PFSK-1 (cell line): ENCODE data around the gene COQ7.

ENCODE experiments used
- POLR2AphosphoS5 ChIP-seq: IDR thresholded peaks from 2 replicates; pipeline ENCODE4 v1.6.1; 2012; ENCODE audit warnings: low read depth, mild to moderate bottlenecking, control low read depth, low read length, moderate library complexity
- SIN3A ChIP-seq: IDR thresholded peaks from 2 replicates; pipeline ENCODE4 v1.6.1; 2012; ENCODE audit warnings: mild to moderate bottlenecking, low read length, moderate library complexity, borderline replicate concordance; ENCODE audit not compliant: insufficient read depth
- TAF1 ChIP-seq: IDR thresholded peaks from 2 replicates; pipeline ENCODE4 v1.6.1; 2012; ENCODE audit warnings: low read length, control low read depth, borderline replicate concordance; ENCODE audit not compliant: insufficient read depth
- TF ChIP-seq, protein P1 (sequence below), 2 experiments: IDR thresholded peaks; 2 replicates each; pipeline versions ENCODE4 v1.6.1 to v1.8.0; 2011 to 2012; ENCODE audit warnings: low read depth in 2 of 2, low read length in 2 of 2, control low read depth in 1 of 2, inconsistent platforms in 1 of 2, mild to moderate bottlenecking in 1 of 2, moderate library complexity in 1 of 2; ENCODE audit not compliant: insufficient read depth in 1 of 2

DNA sequence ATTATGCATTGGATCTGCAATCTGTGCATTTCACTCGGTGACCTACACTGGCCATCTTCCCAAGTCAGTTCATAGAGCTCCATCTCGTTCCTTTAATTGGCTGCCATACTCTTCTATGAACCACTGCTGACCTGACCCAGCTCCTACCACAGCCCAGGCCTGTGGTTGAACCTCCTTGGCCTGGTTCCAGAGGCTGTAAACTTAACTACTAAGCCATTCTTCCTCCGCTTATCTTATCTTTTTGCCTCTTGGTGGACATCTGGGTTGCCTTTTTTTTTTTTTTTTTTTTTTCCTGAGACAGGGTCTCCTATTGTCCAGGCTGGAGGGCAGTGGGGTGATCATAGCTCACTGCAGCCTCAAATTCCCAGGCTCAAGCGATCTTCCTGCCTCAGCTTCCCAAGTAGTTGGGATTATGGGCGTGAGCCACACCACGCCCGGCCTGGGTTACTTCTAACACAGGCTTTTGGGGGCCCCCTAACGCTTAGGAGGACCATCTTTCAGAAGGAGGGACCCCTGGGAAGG lies 18.3 kb downstream of the COQ7 start:
- TF ChIP-seq POLR2AphosphoS5 (no peak), TAF1 (no peak), SIN3A (no peak)
- TF ChIP-seq, protein P1, sequence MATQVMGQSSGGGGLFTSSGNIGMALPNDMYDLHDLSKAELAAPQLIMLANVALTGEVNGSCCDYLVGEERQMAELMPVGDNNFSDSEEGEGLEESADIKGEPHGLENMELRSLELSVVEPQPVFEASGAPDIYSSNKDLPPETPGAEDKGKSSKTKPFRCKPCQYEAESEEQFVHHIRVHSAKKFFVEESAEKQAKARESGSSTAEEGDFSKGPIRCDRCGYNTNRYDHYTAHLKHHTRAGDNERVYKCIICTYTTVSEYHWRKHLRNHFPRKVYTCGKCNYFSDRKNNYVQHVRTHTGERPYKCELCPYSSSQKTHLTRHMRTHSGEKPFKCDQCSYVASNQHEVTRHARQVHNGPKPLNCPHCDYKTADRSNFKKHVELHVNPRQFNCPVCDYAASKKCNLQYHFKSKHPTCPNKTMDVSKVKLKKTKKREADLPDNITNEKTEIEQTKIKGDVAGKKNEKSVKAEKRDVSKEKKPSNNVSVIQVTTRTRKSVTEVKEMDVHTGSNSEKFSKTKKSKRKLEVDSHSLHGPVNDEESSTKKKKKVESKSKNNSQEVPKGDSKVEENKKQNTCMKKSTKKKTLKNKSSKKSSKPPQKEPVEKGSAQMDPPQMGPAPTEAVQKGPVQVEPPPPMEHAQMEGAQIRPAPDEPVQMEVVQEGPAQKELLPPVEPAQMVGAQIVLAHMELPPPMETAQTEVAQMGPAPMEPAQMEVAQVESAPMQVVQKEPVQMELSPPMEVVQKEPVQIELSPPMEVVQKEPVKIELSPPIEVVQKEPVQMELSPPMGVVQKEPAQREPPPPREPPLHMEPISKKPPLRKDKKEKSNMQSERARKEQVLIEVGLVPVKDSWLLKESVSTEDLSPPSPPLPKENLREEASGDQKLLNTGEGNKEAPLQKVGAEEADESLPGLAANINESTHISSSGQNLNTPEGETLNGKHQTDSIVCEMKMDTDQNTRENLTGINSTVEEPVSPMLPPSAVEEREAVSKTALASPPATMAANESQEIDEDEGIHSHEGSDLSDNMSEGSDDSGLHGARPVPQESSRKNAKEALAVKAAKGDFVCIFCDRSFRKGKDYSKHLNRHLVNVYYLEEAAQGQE (IDR thresholded peaks at IDR 0.05; ENCODE audit: insufficient read depth in 1 of 2, low read depth in 2 of 2, low read length in 2 of 2): no peak
